HepG2 (cell line): ENCODE results near the gene RBM6. TPM values are rescaled to one million over a fixed set of nuclear protein-coding genes. Genes with fewer than 3 reads are reported as not detected.

Experiments
- BCL6 ChIP-seq: IDR thresholded peaks from 2 replicates; pipeline ENCODE4 v1.6.1; 2016; ENCODE audit warnings: missing genetic modification reagents, missing compliant biosample characterization
- EZH2 ChIP-seq: conservative IDR thresholded peaks from 2 replicates; pipeline ENCODE4 v1.6.1; 2012; ENCODE audit warnings: mild to moderate bottlenecking, low read depth, low read length, moderate library complexity
- KDM1A ChIP-seq: IDR thresholded peaks from 2 replicates; pipeline ENCODE4 v1.6.1; 2016; ENCODE audit warnings: missing compliant biosample characterization
- KMT2A ChIP-seq: sonication (generic); formaldehyde crosslinking; IDR thresholded peaks from 2 replicates; pipeline ENCODE4 v1.4.0; 2020; ENCODE audit warnings: missing genetic modification reagents
- MAFK ChIP-seq, 2 experiments: IDR thresholded peaks in 1 of 2; conservative IDR thresholded peaks in 1 of 2; 2 replicates each; pipeline ENCODE4 v1.6.1; 2011; ENCODE audit warnings: improper control_type of control experiment in 2 of 2, low read length in 2 of 2
- NCOA2 ChIP-seq: sonication (generic); formaldehyde crosslinking; IDR thresholded peaks from 2 replicates; pipeline ENCODE4 v1.8.0; 2022; ENCODE audit warnings: inconsistent platforms
- RAD51 ChIP-seq: fragments of 450-650 bp; IDR thresholded peaks from 2 replicates; pipeline ENCODE4 v1.6.1; 2016; ENCODE audit warnings: borderline replicate concordance
- SMAD9 ChIP-seq: sonication (generic); formaldehyde crosslinking; IDR thresholded peaks from 2 replicates; pipeline ENCODE4 v1.5.1; 2020; ENCODE audit warnings: mild to moderate bottlenecking, missing genetic modification reagents
- SNAI1 ChIP-seq: sonication (generic); formaldehyde crosslinking; IDR thresholded peaks from 2 replicates; pipeline ENCODE4 v1.5.0; 2020; ENCODE audit warnings: mild to moderate bottlenecking, missing genetic modification reagents, borderline replicate concordance
- SOX6 ChIP-seq, 2 experiments: fragments of 450-650 bp in 1 of 2; sonication (generic) in 1 of 2; formaldehyde crosslinking in 1 of 2; IDR thresholded peaks; 2 replicates each; pipeline versions ENCODE4 v1.4.0 to v1.6.1; 2017 to 2020; ENCODE audit warnings: antibody characterized with exemption in 1 of 2, mild to moderate bottlenecking in 1 of 2, missing genetic modification reagents in 1 of 2
- ZNF775 ChIP-seq: sonication (generic); formaldehyde crosslinking; IDR thresholded peaks from 2 replicates; pipeline ENCODE4 v1.4.0; 2020; ENCODE audit warnings: missing genetic modification reagents, mild to moderate bottlenecking, moderate library complexity, borderline replicate concordance
- polyA plus RNA-seq, 8 experiments: library from polyadenylated mRNA; depleted of rRNA in 3 of 8; stranded (reverse) in 7 of 8; unstranded in 1 of 8; fragments of >200 nt; fragmentation: Illumina TruSeq in 4 of 8; extraction: Trizol in 4 of 8; gene quantifications; 2 replicates each; pipeline versions ENCODE4 v1.2.1 to v1.2.3, GENCODE V29; 2011 to 2016; ENCODE audit warnings: low read depth in 4 of 8, missing spikeins in 1 of 8, mixed read lengths in 1 of 8; ENCODE audit not compliant: insufficient read depth in 1 of 8
- total RNA-seq, 5 experiments: library from RNA; depleted of rRNA; stranded (reverse); fragments of >200 nt; fragmentation: Illumina TruSeq; extraction: Trizol; gene quantifications; 2 replicates each; pipeline ENCODE4 v1.2.3, GENCODE V29; 2016; ENCODE audit warnings: low read depth in 1 of 5
- TF ChIP-seq, protein P1 (sequence below), 2 experiments: fragments of 450-650 bp in 1 of 2; sonication (generic) in 1 of 2; formaldehyde crosslinking in 1 of 2; IDR thresholded peaks; 2 replicates each; pipeline versions ENCODE4 v1.6.1 to v1.8.0; 2016 to 2022; ENCODE audit warnings: antibody characterized with exemption in 1 of 2, mild to moderate bottlenecking in 1 of 2, missing genetic modification reagents in 1 of 2
- TF ChIP-seq, protein P2 (sequence below): sonication (generic); formaldehyde crosslinking; IDR thresholded peaks from 2 replicates; pipeline ENCODE4 v1.4.0; 2020; ENCODE audit warnings: missing genetic modification reagents
- TF ChIP-seq, protein P3 (sequence below): sonication (generic); formaldehyde crosslinking; IDR thresholded peaks from 2 replicates; pipeline ENCODE4 v1.4.0; 2020; ENCODE audit warnings: low read depth, missing genetic modification reagents

Gene RBM6
- total and polyA plus RNA-seq, 2 of the 13 experiments (the other 11 are each of a cell fraction or from before 2014, with no cell fraction given), result 72.7 to 86.1 TPM

DNA sequence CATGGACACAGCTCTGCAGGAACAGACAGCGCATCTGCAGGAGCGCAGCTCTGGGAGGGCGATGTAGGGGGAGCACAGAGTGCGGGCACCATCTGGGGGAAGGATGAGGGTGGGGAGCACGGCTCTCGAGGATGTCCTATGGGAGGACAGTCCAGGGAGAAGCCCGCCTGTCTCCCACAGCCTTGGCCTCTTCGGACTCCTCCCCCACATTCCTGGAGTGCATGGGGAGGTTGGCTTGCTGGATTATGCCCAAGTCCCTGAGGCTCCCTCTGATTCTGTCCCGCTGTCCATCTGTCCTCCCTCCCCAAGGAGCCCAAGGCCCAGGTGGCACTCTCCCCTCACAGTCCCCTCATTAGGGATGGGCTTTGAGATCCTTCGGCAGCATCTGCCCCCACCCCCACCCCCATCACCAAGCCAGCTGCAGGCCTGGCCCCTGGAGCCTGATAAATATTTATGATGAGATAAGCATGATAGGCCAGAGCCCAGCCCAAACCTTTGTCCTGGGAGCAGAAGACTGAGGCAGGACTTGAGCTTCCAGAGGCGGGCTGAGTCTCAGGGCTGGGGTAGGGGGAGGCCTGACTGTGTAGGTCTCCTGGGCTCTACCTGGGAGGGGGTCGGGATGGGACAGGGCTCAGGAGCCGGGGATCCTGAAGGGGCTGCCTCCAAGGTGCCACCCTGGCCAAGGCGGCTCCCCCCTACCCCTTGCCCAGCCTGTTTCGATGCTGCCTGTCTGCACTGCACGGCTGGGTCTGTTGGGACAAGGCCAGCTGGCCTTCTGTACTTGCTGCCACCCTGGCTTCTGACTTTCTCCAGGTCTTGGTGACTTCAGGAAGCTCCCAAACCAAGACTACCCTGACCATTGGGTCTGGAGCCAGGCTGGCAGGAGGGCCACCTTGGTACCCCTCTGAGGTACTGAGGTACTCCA lies 186.6 kb downstream of the RBM6 start (continued):
- TF ChIP-seq MAFK (conservative IDR thresholded peaks at IDR 0.05 in 1 of 2, IDR thresholded peaks at IDR 0.05 in 1 of 2; ENCODE audit: low read length in 2 of 2) (0 out of 4 replicates have a peak, but pooled peaks of 1 of the 2 experiments have one; percentile 2), SMAD9 (no peak), ZNF775 (CRISPR knock-in tag) (no peak), NCOA2 (CRISPR knock-in tag) (no peak), KDM1A (CRISPR knock-in tag) (no peak), KMT2A (CRISPR knock-in tag) (no peak), SOX6 (IDR thresholded peaks at IDR 0.05) (no peak), SOX6 (CRISPR knock-in tag; IDR thresholded peaks at IDR 0.05) (no peak), RAD51 (no peak), BCL6 (CRISPR knock-in tag) (peak; percentile 87), SNAI1 (CRISPR knock-in tag) (no peak), EZH2 (no peak)
- TF ChIP-seq, protein P1, sequence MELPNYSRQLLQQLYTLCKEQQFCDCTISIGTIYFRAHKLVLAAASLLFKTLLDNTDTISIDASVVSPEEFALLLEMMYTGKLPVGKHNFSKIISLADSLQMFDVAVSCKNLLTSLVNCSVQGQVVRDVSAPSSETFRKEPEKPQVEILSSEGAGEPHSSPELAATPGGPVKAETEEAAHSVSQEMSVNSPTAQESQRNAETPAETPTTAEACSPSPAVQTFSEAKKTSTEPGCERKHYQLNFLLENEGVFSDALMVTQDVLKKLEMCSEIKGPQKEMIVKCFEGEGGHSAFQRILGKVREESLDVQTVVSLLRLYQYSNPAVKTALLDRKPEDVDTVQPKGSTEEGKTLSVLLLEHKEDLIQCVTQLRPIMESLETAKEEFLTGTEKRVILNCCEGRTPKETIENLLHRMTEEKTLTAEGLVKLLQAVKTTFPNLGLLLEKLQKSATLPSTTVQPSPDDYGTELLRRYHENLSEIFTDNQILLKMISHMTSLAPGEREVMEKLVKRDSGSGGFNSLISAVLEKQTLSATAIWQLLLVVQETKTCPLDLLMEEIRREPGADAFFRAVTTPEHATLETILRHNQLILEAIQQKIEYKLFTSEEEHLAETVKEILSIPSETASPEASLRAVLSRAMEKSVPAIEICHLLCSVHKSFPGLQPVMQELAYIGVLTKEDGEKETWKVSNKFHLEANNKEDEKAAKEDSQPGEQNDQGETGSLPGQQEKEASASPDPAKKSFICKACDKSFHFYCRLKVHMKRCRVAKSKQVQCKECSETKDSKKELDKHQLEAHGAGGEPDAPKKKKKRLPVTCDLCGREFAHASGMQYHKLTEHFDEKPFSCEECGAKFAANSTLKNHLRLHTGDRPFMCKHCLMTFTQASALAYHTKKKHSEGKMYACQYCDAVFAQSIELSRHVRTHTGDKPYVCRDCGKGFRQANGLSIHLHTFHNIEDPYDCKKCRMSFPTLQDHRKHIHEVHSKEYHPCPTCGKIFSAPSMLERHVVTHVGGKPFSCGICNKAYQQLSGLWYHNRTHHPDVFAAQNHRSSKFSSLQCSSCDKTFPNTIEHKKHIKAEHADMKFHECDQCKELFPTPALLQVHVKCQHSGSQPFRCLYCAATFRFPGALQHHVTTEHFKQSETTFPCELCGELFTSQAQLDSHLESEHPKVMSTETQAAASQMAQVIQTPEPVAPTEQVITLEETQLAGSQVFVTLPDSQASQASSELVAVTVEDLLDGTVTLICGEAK (IDR thresholded peaks at IDR 0.05), result no peak
- TF ChIP-seq, protein P1 (CRISPR knock-in tag; IDR thresholded peaks at IDR 0.05), result no peak
- TF ChIP-seq, protein P2, sequence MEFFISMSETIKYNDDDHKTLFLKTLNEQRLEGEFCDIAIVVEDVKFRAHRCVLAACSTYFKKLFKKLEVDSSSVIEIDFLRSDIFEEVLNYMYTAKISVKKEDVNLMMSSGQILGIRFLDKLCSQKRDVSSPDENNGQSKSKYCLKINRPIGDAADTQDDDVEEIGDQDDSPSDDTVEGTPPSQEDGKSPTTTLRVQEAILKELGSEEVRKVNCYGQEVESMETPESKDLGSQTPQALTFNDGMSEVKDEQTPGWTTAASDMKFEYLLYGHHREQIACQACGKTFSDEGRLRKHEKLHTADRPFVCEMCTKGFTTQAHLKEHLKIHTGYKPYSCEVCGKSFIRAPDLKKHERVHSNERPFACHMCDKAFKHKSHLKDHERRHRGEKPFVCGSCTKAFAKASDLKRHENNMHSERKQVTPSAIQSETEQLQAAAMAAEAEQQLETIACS (CRISPR knock-in tag), result no peak
- TF ChIP-seq, protein P3, sequence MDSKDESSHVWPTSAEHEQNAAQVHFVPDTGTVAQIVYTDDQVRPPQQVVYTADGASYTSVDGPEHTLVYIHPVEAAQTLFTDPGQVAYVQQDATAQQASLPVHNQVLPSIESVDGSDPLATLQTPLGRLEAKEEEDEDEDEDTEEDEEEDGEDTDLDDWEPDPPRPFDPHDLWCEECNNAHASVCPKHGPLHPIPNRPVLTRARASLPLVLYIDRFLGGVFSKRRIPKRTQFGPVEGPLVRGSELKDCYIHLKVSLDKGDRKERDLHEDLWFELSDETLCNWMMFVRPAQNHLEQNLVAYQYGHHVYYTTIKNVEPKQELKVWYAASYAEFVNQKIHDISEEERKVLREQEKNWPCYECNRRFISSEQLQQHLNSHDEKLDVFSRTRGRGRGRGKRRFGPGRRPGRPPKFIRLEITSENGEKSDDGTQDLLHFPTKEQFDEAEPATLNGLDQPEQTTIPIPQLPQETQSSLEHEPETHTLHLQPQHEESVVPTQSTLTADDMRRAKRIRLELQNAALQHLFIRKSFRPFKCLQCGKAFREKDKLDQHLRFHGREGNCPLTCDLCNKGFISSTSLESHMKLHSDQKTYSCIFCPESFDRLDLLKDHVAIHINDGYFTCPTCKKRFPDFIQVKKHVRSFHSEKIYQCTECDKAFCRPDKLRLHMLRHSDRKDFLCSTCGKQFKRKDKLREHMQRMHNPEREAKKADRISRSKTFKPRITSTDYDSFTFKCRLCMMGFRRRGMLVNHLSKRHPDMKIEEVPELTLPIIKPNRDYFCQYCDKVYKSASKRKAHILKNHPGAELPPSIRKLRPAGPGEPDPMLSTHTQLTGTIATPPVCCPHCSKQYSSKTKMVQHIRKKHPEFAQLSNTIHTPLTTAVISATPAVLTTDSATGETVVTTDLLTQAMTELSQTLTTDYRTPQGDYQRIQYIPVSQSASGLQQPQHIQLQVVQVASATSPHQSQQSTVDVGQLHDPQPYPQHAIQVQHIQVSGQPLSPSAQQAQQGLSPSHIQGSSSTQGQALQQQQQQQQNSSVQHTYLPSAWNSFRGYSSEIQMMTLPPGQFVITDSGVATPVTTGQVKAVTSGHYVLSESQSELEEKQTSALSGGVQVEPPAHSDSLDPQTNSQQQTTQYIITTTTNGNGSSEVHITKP (CRISPR knock-in tag), result no peak
